ENCODE data around the gene GYG1. TPM values are rescaled to one million over a fixed set of nuclear protein-coding genes. Genes with fewer than 3 reads are reported as not detected.

The GYG1 gene
- total RNA-seq, 1 donor from 2014 or later: 27.4 TPM

GRCh38 chr3:149015393-149015792, 24.1 kb downstream of the GYG1 start:
- peaks cover 16% of the 10 kb centered on the region for H3K4me1 Mint-ChIP-seq
- intact Hi-C loops (cut with micrococcal nuclease): no loop called here
- H3K27me3 Mint-ChIP-seq: no peaks in the 10 kb centered on the region
- H3K4me3 Mint-ChIP-seq: no peak overlapping the region
- H3K27ac Mint-ChIP-seq: peak overlapping the region; percentile 17
- no peaks in the 10 kb centered on the region for H3K9me3 Mint-ChIP-seq
- peaks cover 49% of the 10 kb centered on the region for H3K36me3 Mint-ChIP-seq (ENCODE audit: low read depth)
- peak; percentile 39 for DNase-seq

- Mint-ChIP-seq H3K36me3 (ENCODE audit: low read depth) (peaks cover 40% of the 10 kb centered on the region), H3K4me3 (no peak overlapping the region), H3K9me3 (no peaks in the 10 kb centered on the region), H3K4me1 (peaks cover 15% of the 10 kb centered on the region), H3K27me3 (no peaks in the 10 kb centered on the region), H3K27ac (no peak overlapping the region)
- no peak for DNase-seq
- intact Hi-C loops (cut with micrococcal nuclease): no loop called here
These were observed 24.9 kb downstream of the GYG1 start for GRCh38 chr3:149016242-149016641.

DNA sequence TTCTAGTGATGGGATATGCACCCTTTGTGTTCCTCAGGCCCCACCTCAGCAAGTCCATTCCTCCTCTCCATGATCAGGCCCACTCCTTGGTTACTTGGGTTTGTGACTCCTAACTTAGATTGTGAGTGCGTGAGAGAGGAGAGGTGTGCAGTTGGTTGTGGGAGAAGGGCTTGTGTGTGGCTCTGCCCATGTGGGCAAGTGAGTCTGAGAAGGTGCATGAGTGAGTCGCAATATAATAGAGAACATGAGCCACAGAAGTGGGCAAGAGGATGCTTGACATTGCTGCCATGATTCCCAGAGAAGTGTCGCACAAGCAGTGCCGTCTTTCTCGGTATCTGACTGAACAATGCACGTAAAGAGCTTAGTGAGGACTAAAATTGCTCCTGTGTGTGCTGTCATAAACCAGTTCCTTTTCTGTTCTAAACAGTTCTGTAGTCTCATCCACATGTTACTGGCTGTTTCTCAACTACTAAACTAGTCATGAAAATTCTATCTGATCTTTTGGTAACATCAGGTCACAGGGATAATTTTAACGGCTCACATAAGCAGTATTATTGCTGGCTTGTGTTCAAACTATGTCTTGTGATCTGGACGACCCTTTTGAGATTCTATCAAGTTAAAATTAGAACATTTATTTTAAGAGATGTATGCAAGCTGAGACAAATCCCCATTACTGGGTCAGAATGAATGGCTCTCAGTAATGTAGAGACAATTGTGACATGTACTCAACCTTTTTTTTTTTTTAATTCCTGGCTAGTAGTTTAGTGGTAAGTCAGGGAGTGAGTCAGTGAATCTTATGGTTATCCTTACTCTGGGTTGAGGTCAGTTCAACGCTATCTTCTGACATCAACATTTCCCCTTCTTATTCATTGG, 25.6 kb downstream of the GYG1 start:
- intact Hi-C loops (cut with micrococcal nuclease): no loop called here
- peak; percentile 45 for DNase-seq
- H3K4me1 Mint-ChIP-seq: peaks cover 13% of the 10 kb centered on the region
- peaks cover 34% of the 10 kb centered on the region for H3K36me3 Mint-ChIP-seq (ENCODE audit: low read depth)
- H3K9me3 Mint-ChIP-seq: no peaks in the 10 kb centered on the region
- H3K27me3 Mint-ChIP-seq: no peaks in the 10 kb centered on the region
- no peak overlapping the region for H3K4me3 Mint-ChIP-seq
- H3K27ac Mint-ChIP-seq: no peak overlapping the region

- H3K4me1 Mint-ChIP-seq: peaks cover 13% of the 10 kb centered on the region
- peak; percentile 32 for DNase-seq
- H3K9me3 Mint-ChIP-seq: no peaks in the 10 kb centered on the region
- H3K4me3 Mint-ChIP-seq: no peak overlapping the region
- peaks cover 31% of the 10 kb centered on the region for H3K36me3 Mint-ChIP-seq (ENCODE audit: low read depth)
- no peak overlapping the region for H3K27ac Mint-ChIP-seq
- intact Hi-C loops (cut with micrococcal nuclease): no loop called here
- no peaks in the 10 kb centered on the region for H3K27me3 Mint-ChIP-seq
These were observed 26.9 kb downstream of the GYG1 start for GRCh38 chr3:149018247-149018646.

GRCh38 chr3:149019580-149019979, 28.2 kb downstream of the GYG1 start:
- peaks cover 30% of the 10 kb centered on the region for H3K36me3 Mint-ChIP-seq (ENCODE audit: low read depth)
- H3K4me3 Mint-ChIP-seq: no peak overlapping the region
- peaks cover 2% of the 10 kb centered on the region for H3K9me3 Mint-ChIP-seq
- H3K4me1 Mint-ChIP-seq: peaks cover 13% of the 10 kb centered on the region
- intact Hi-C loops (cut with micrococcal nuclease): no loop called here
- H3K27me3 Mint-ChIP-seq: no peaks in the 10 kb centered on the region
- DNase-seq: peak; percentile 54
- no peak overlapping the region for H3K27ac Mint-ChIP-seq

- no peak overlapping the region for H3K27ac Mint-ChIP-seq
- DNase-seq: peak; percentile 21
These were observed 29.0 kb downstream of the GYG1 start for GRCh38 chr3:149020196-149020838.

GRCh38 chr3:149020839-149021252, 29.5 kb downstream of the GYG1 start:
- Mint-ChIP-seq H3K4me3 (no peak overlapping the region), H3K9me3 (peaks cover 8% of the 10 kb centered on the region), H3K27me3 (no peaks in the 10 kb centered on the region), H3K36me3 (ENCODE audit: low read depth) (peaks cover 31% of the 10 kb centered on the region), H3K4me1 (peaks cover 8% of the 10 kb centered on the region), H3K27ac (no peak overlapping the region)
- DNase-seq: peak; percentile 31
- intact Hi-C loops (cut with micrococcal nuclease): no loop called here

More at GRCh38 chr3:149020196-149020838, 29.0 kb downstream of the GYG1 start:
- H3K27me3 Mint-ChIP-seq: no peaks in the 10 kb centered on the region
- H3K9me3 Mint-ChIP-seq: peaks cover 8% of the 10 kb centered on the region
- intact Hi-C loops (cut with micrococcal nuclease): no loop called here
- peaks cover 34% of the 10 kb centered on the region for H3K36me3 Mint-ChIP-seq (ENCODE audit: low read depth)
- H3K4me3 Mint-ChIP-seq: no peak overlapping the region
- peaks cover 11% of the 10 kb centered on the region for H3K4me1 Mint-ChIP-seq

- intact Hi-C loops (cut with micrococcal nuclease): no loop called here
- peaks cover 8% of the 10 kb centered on the region for H3K9me3 Mint-ChIP-seq
- peaks cover 9% of the 10 kb centered on the region for H3K4me1 Mint-ChIP-seq
These were observed 30.5 kb downstream of the GYG1 start for GRCh38 chr3:149021830-149022229.

GRCh38 chr3:149023951-149024350, 32.6 kb downstream of the GYG1 start:
- H3K4me1 Mint-ChIP-seq: peaks cover 9% of the 10 kb centered on the region
- H3K27me3 Mint-ChIP-seq: no peaks in the 10 kb centered on the region
- H3K4me3 Mint-ChIP-seq: no peak overlapping the region
- H3K27ac Mint-ChIP-seq: no peak overlapping the region
- peaks cover 40% of the 10 kb centered on the region for H3K36me3 Mint-ChIP-seq (ENCODE audit: low read depth)
- H3K9me3 Mint-ChIP-seq: peaks cover 8% of the 10 kb centered on the region
- DNase-seq: peak; percentile 43
- intact Hi-C loops (cut with micrococcal nuclease): no loop called here

More at GRCh38 chr3:149021830-149022229, 30.5 kb downstream of the GYG1 start:
- Mint-ChIP-seq H3K27ac (no peak overlapping the region), H3K27me3 (no peaks in the 10 kb centered on the region), H3K36me3 (ENCODE audit: low read depth) (peaks cover 37% of the 10 kb centered on the region), H3K4me3 (no peak overlapping the region)
- peak; percentile 44 for DNase-seq

DNA sequence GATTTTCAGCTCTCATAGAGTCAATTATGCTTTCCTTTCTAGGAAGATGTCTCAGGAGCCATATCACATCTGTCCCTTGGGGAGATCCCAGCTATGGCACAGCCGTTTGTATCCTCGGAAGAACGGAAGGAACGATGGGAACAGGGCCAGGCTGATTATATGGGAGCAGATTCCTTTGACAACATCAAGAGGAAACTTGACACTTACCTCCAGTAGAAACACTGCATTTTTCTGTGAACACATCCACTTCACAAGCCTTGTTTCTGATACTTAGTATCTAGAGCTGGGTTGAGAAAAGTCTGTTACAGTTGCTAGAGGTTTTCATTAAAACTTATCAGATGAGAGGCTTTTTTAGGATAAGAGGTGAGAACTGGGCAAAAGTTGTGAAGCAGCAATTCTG, 35.4 kb downstream of the GYG1 start:
- Mint-ChIP-seq H3K36me3 (ENCODE audit: low read depth) (peaks cover 46% of the 10 kb centered on the region), H3K27me3 (no peaks in the 10 kb centered on the region), H3K4me3 (no peak overlapping the region), H3K9me3 (peaks cover 8% of the 10 kb centered on the region), H3K27ac (peak overlapping the region; percentile 23), H3K4me1 (peaks cover 4% of the 10 kb centered on the region)
- intact Hi-C loops (cut with micrococcal nuclease): no loop called here
- peak; percentile 47 for DNase-seq

GRCh38 chr3:149031096-149031495, 39.8 kb downstream of the GYG1 start:
- DNase-seq: no peak
- H3K4me1 Mint-ChIP-seq: peaks cover 4% of the 10 kb centered on the region
- H3K27ac Mint-ChIP-seq: no peak overlapping the region
- no peak overlapping the region for H3K4me3 Mint-ChIP-seq
- intact Hi-C loops (cut with micrococcal nuclease): no loop called here
- peaks cover 28% of the 10 kb centered on the region for H3K36me3 Mint-ChIP-seq (ENCODE audit: low read depth)
- no peaks in the 10 kb centered on the region for H3K27me3 Mint-ChIP-seq
- no peaks in the 10 kb centered on the region for H3K9me3 Mint-ChIP-seq

GRCh38 chr3:149037684-149038083, 46.3 kb downstream of the GYG1 start:
- DNase-seq: no peak
- H3K4me3 Mint-ChIP-seq: no peak overlapping the region
- H3K4me1 Mint-ChIP-seq: peaks cover 6% of the 10 kb centered on the region
- intact Hi-C loops (cut with micrococcal nuclease): no loop called here
- H3K27ac Mint-ChIP-seq: no peak overlapping the region
- no peaks in the 10 kb centered on the region for H3K27me3 Mint-ChIP-seq
- peaks cover 21% of the 10 kb centered on the region for H3K36me3 Mint-ChIP-seq (ENCODE audit: low read depth)
- H3K9me3 Mint-ChIP-seq: no peaks in the 10 kb centered on the region

GRCh38 chr3:149038322-149038721, 47.0 kb downstream of the GYG1 start:
- intact Hi-C loops (cut with micrococcal nuclease): no loop called here
- Mint-ChIP-seq H3K4me1 (peaks cover 12% of the 10 kb centered on the region), H3K36me3 (ENCODE audit: low read depth) (peaks cover 24% of the 10 kb centered on the region), H3K27me3 (no peaks in the 10 kb centered on the region), H3K27ac (no peak overlapping the region), H3K4me3 (no peak overlapping the region), H3K9me3 (no peaks in the 10 kb centered on the region)
- DNase-seq: no peak

DNA sequence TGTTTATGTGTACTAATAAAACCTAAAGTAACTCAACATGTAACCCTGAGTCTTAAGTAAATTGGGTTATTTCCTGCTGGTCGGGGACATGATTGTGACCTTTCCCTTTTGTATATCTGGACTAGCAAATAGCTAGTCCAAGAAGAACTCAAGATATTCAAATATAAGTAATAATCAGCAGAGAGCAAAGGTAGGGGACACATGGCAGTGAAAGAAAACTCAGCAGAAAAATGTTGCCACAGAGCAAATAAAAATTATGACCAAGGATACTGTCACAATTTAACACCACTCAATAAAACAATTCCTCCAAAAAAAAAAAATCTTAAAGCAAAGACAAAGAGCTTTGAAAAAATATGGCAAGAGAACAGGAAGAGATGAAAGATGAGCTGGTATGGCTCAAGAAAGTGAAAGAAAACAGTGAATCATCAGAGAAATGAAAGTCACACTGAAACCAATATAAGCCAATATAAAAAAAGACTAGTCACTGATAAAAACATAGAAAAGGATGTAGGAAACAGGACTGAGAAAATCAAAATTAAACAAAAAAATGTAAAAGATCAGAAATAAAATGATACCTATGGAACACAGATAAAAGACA, 51.5 kb downstream of the GYG1 start:
- peaks cover 37% of the 10 kb centered on the region for H3K36me3 Mint-ChIP-seq (ENCODE audit: low read depth)
- intact Hi-C loops (cut with micrococcal nuclease): loop anchor here (1.0 to 5.0 kb wide), 3 partner anchors 36 to 51 kb away; partner anchors contain the start of genes GYG1 and HLTF

More for the DNA sequence above, 51.5 kb downstream of the GYG1 start:
- no peaks in the 10 kb centered on the region for H3K27me3 Mint-ChIP-seq
- H3K27ac Mint-ChIP-seq: peak overlapping the region; percentile 64
- no peak for DNase-seq
- peaks cover 22% of the 10 kb centered on the region for H3K4me1 Mint-ChIP-seq
- H3K4me3 Mint-ChIP-seq: peak overlapping the region; percentile 58
- no peaks in the 10 kb centered on the region for H3K9me3 Mint-ChIP-seq
